Middle frontal gyrus (tissue), 1 donor: ENCODE data around the gene DMRTB1.

ENCODE experiments used
- DNase-seq: peaks from one replicate; pipeline ENCODE4 v3.0.0-alpha.2; 2015; ENCODE audit warnings: low spot score; ENCODE audit errors: extremely low spot score

DMRTB1 gene

GRCh38 chr1:53459321-53460175, at the start of gene DMRTB1:
Gene DMRTB1, plus strand, starts transcription at chr1:53459399. Its CDS starts 55 bp downstream, at chr1:53459454.
- DNase-seq: no peak

- DNase-seq: no peak
These were observed 49.5 kb upstream of the DMRTB1 start for GRCh38 chr1:53409695-53410094.

- no peak for DNase-seq
These were observed 49.1 kb upstream of the DMRTB1 start for GRCh38 chr1:53410100-53410541.

- DNase-seq: no peak
These were observed 48.5 kb upstream of the DMRTB1 start for GRCh38 chr1:53410701-53411100.

GRCh38 chr1:53411541-53412152, 47.6 kb upstream of the DMRTB1 start:
- DNase-seq: no peak

GRCh38 chr1:53412285-53413174, 46.7 kb upstream of the DMRTB1 start:
- DNase-seq: no peak

GRCh38 chr1:53413175-53414001, 45.8 kb upstream of the DMRTB1 start:
- peak; percentile 17 for DNase-seq

- DNase-seq: no peak
These were observed 44.6 kb upstream of the DMRTB1 start for GRCh38 chr1:53414632-53415031.

GRCh38 chr1:53415432-53415831, 43.8 kb upstream of the DMRTB1 start:
- no peak for DNase-seq

- peak; percentile 51 for DNase-seq
These were observed 42.9 kb upstream of the DMRTB1 start for GRCh38 chr1:53416269-53416813.

- no peak for DNase-seq
These were observed 42.1 kb upstream of the DMRTB1 start for GRCh38 chr1:53417074-53417511.

- DNase-seq: no peak
These were observed 40.2 kb upstream of the DMRTB1 start for GRCh38 chr1:53419034-53419433.

GRCh38 chr1:53420341-53420740, 38.9 kb upstream of the DMRTB1 start:
- no peak for DNase-seq

GRCh38 chr1:53421208-53421607, 38.0 kb upstream of the DMRTB1 start:
- DNase-seq: no peak

- no peak for DNase-seq
These were observed 28.9 kb upstream of the DMRTB1 start for GRCh38 chr1:53430261-53430660.

- DNase-seq: no peak
These were observed 28.4 kb upstream of the DMRTB1 start for GRCh38 chr1:53430779-53431178.

- no peak for DNase-seq
These were observed 28.0 kb upstream of the DMRTB1 start for GRCh38 chr1:53431244-53431643.

- DNase-seq: no peak
These were observed 27.2 kb upstream of the DMRTB1 start for GRCh38 chr1:53431805-53432565.

GRCh38 chr1:53432611-53433010, 26.6 kb upstream of the DMRTB1 start:
- DNase-seq: no peak
